DOHH2 (cell line): Measurements from ENCODE around the gene SOX5.

Source experiments
- EZH2phosphoT487 ChIP-seq: fragments of 200-600 bp; sonication (generic); IDR thresholded peaks from 2 replicates; pipeline ENCODE4 v1.6.1; 2017; ENCODE audit warnings: borderline replicate concordance, mild to moderate bottlenecking, antibody characterized with exemption, low read length, moderate library complexity, mixed read lengths
- TF ChIP-seq, protein P1 (sequence below): fragments of 200-600 bp; sonication (generic); IDR thresholded peaks from one replicate; pipeline ENCODE4 v1.5.1; 2014; ENCODE audit warnings: antibody characterized with exemption, mild to moderate bottlenecking, low read depth, low read length; ENCODE audit not compliant: poor library complexity, severe bottlenecking

DNA sequence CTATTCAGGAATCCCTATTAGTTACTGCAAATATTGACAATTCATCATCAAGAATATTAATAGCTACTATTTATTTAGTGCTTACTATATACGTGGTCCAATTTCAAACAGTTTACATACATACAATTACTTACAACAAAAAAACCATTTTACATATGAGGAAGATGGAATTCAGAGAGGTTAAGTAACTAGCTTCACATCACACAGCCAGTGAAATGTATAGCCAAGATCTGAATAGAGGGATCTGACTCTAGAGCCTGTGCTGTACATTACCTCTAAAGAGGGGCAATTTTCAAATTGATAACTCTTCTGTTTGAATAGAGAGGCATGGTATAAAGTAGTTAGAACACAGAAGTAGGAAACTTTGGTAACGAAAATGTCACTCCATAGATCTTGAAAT, 18.3 kb downstream of the SOX5 start:
- TF ChIP-seq, protein P1, sequence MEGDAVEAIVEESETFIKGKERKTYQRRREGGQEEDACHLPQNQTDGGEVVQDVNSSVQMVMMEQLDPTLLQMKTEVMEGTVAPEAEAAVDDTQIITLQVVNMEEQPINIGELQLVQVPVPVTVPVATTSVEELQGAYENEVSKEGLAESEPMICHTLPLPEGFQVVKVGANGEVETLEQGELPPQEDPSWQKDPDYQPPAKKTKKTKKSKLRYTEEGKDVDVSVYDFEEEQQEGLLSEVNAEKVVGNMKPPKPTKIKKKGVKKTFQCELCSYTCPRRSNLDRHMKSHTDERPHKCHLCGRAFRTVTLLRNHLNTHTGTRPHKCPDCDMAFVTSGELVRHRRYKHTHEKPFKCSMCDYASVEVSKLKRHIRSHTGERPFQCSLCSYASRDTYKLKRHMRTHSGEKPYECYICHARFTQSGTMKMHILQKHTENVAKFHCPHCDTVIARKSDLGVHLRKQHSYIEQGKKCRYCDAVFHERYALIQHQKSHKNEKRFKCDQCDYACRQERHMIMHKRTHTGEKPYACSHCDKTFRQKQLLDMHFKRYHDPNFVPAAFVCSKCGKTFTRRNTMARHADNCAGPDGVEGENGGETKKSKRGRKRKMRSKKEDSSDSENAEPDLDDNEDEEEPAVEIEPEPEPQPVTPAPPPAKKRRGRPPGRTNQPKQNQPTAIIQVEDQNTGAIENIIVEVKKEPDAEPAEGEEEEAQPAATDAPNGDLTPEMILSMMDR, result no peak
- no peak for TF ChIP-seq EZH2phosphoT487
